Measurements from ENCODE around the gene KRTAP25-1.

Gene KRTAP25-1

DNA sequence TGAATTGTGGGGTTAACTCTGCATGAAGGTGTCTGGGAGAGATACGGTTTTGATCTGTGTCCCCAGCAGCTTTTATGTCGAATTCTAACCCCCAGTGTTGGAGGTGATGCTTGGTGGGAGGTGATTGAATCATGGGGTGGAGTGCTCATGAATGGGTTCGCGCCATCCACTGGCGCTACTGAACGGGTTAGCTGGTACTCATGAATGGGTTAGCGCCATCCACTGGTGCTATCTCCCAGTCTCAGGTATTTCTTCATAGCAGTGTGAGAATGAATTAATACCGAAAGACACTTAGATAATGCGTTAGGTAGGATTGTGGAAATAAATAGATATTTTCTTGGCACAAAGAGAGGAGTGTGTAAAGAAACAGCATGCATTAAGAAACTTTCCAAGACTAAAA is 40.5 kb downstream of the KRTAP25-1 start:
- DNase-seq: no peak

DNA sequence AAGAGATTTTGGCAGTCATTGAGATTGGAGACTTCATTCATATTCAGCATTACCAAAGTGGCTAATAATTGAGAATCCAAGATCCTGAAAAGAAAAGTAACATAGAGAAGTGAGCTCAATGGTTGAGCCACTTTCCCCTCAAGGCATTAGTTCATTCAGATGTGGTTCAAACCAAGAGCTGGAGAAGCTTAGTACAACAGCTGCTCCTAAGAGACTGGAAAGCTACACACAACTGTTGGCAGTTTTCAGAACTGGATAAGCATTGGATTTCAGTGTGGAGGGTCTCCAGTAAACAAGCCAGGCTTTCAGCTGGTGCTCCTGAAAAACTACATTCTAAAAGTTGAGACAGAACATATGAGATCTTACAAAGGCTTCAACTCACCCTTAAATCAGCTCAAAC is 44.3 kb downstream of the KRTAP25-1 start:
- DNase-seq: no peak

DNA sequence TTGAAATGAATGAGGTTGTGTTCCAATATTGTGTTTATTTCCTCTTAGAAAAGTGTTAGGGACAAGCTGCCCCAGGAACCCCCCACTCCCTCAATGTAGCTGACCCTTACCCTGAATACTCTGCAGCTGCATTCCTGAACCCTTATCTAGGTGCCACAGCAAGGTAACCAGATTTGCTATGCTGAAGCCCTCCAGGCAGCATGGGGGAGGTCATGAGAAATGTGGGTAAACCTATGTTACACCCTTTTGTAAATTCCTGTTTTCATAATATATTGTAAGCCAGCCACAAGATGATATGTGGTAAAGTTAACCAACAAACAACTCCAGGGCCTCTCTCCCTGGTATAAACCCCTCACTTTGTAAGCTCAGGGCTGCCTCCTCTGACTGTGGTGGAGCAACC is 45.6 kb downstream of the KRTAP25-1 start:
- no peak for DNase-seq

DNA sequence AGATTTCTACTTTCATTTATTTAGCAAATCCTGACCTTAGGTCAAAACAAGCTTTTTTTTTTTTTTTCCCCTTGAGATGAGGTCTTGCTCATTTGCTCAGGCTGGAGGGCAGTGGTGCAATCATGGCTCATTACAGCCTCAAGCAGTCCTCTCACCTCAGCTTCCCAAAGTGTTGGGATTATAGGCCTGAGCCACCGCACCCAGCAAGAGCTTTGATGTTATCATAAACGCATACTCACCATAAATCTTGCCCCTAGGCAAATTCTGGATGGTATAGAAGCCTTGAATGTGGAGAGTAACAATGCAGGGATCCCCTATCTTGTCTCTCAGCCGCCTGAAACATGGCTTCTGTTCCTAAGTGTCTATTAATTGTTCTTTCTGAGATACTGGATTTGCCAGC is 48.7 kb downstream of the KRTAP25-1 start:
- no peak for DNase-seq

Measured in effector CD4-positive, alpha-beta T cell (primary cell).